GM12874 (cell line): ENCODE measurements around the gene LSM3.

ENCODE experiments used
- CTCF ChIP-seq: IDR thresholded peaks from 2 replicates; pipeline ENCODE4 v1.5.1; 2011; ENCODE audit warnings: low read depth, mild to moderate bottlenecking, control low read depth, low read length, moderate library complexity; ENCODE audit not compliant: insufficient read depth

LSM3 gene

GRCh38 chr3:14223595-14223994, 45.0 kb downstream of the LSM3 start:
- TF ChIP-seq CTCF: no peak

- no peak for TF ChIP-seq CTCF
Observed at GRCh38 chr3:14224895-14225294, 46.3 kb downstream of the LSM3 start.

- TF ChIP-seq CTCF: no peak
Observed at GRCh38 chr3:14225421-14225820, 46.8 kb downstream of the LSM3 start.

GRCh38 chr3:14227856-14228255, 49.2 kb downstream of the LSM3 start:
- TF ChIP-seq CTCF: no peak

GRCh38 chr3:14228681-14229470, 50.3 kb downstream of the LSM3 start:
- no peak for TF ChIP-seq CTCF

GRCh38 chr3:14230729-14231128, 52.1 kb downstream of the LSM3 start:
- TF ChIP-seq CTCF: no peak

GRCh38 chr3:14231145-14231990, 52.8 kb downstream of the LSM3 start:
- no peak for TF ChIP-seq CTCF
